Thoracic aorta (tissue), 2 donors: Measurements from ENCODE around the gene CNTLN. TPM values are rescaled to one million over a fixed set of nuclear protein-coding genes. Genes with fewer than 3 reads are reported as not detected.

Experiments
- ATAC-seq: fragments of 150-250 bp; one replicate; pipeline ENCODE4 v1.8.0; 2017; ENCODE audit warnings: low read depth; ENCODE audit not compliant: insufficient number of reproducible peaks, low FRiP score
- DNase-seq: peaks from one replicate; pipeline ENCODE4 v3.0.0-alpha.2; 2020; ENCODE audit warnings: low spot score
- H3K27ac ChIP-seq, 2 donors: fragments of 200-600 bp; sonication (generic); 1 replicate in 1 of 2; 2 replicates in 1 of 2; pipeline ENCODE4 v1.5.1; 2016; ENCODE audit warnings: mild to moderate bottlenecking in 2 of 2, moderate library complexity in 2 of 2
- H3K27me3 ChIP-seq: fragments of 200-600 bp; sonication (generic); replicated peaks from 2 replicates; pipeline ENCODE4 v1.6.0; 2016; ENCODE audit warnings: mild to moderate bottlenecking; ENCODE audit not compliant: insufficient read depth
- H3K36me3 ChIP-seq: fragments of 200-600 bp; sonication (generic); one replicate; pipeline ENCODE4 v1.5.1; 2016
- H3K4me1 ChIP-seq, 2 donors: fragments of 200-600 bp; sonication (generic); 1 replicate in 1 of 2; 2 replicates in 1 of 2; pipeline versions ENCODE4 v1.5.1 to v1.6.0; 2016; ENCODE audit warnings: low read depth in 2 of 2, mild to moderate bottlenecking in 1 of 2; ENCODE audit not compliant: control insufficient read depth in 1 of 2
- H3K4me3 ChIP-seq: fragments of 200-600 bp; sonication (generic); 2 replicates; pipeline ENCODE4 v1.5.1; 2016; ENCODE audit warnings: mild to moderate bottlenecking
- H3K9me3 ChIP-seq: fragments of 200-600 bp; sonication (generic); 2 replicates; pipeline ENCODE4 v1.5.1; 2016
- total RNA-seq, 2 donors: library from RNA; depleted of rRNA; stranded (reverse); fragments of >200 nt; gene quantifications; one replicate each; pipeline versions ENCODE4 v1.1.0 to v1.2.3, GENCODE V29; 2016
- TF ChIP-seq, protein P1 (sequence below): fragments of 200-600 bp; sonication (generic); IDR thresholded peaks from one replicate; pipeline ENCODE4 v1.5.1; 2019; ENCODE audit warnings: antibody characterized with exemption

The CNTLN gene
- total RNA-seq, 2 donors from 2014 or later, result 11.4 to 16.4 TPM

DNA sequence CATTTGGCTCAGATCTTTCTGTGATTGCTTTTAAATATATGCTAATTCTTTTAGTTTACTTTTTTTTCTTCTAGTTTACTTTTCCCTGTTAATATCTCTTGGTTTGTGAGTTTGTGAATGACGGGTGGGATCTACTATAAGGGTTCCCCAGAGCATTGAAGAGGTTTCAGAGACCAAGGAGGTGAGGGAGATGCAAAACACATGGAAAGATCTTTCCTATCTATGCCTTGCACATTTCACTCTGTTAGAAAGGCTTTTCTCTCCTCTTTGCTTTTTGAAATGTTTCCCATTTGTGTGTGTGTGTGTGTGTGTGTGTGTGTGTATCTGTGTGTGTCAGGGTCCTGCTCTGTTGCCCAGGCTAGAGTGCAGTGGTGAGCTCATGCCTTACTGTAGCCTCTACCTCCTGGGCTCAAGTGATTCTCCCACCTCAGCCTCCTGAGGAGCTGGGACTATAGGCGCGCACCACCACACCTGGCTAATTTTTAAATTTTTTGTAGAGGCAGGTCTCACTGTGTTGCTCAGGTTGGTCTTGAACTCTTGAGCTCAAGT lies 50.7 kb downstream of the CNTLN start:
- DNase-seq (no peak), ATAC-seq (no peak)
- no peaks in the 10 kb centered on the region for H3K4me1 ChIP-seq
- no peak overlapping the region for H3K4me3 ChIP-seq
- no peaks in the 10 kb centered on the region for H3K9me3 ChIP-seq
- TF ChIP-seq, protein P1, sequence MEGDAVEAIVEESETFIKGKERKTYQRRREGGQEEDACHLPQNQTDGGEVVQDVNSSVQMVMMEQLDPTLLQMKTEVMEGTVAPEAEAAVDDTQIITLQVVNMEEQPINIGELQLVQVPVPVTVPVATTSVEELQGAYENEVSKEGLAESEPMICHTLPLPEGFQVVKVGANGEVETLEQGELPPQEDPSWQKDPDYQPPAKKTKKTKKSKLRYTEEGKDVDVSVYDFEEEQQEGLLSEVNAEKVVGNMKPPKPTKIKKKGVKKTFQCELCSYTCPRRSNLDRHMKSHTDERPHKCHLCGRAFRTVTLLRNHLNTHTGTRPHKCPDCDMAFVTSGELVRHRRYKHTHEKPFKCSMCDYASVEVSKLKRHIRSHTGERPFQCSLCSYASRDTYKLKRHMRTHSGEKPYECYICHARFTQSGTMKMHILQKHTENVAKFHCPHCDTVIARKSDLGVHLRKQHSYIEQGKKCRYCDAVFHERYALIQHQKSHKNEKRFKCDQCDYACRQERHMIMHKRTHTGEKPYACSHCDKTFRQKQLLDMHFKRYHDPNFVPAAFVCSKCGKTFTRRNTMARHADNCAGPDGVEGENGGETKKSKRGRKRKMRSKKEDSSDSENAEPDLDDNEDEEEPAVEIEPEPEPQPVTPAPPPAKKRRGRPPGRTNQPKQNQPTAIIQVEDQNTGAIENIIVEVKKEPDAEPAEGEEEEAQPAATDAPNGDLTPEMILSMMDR, result no peak
- no peaks in the 10 kb centered on the region for H3K36me3 ChIP-seq
- no peak overlapping the region for H3K27ac ChIP-seq
- H3K27me3 ChIP-seq, result no peaks in the 10 kb centered on the region

DNA sequence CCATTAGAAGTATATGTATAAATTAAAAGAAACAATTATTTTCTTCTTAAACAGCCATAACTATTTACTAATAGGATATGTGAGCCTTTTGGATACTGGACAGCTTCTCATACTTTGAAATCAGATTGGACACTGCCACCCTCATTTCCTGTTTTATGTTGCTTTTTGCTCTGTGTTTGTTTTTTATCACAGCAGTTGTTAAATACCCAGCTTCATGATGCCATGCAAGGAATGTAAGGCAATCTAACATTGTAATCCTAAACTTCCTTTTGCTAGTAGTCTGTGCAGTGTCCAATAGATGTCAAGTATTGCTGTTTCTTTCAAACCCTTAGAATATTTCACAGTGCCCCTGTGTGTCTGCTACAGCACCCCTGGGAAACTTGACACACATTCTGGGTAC lies 56.2 kb downstream of the CNTLN start:
- DNase-seq (no peak), ATAC-seq (no peak)
- H3K36me3 ChIP-seq, result no peaks in the 10 kb centered on the region
- H3K9me3 ChIP-seq, result no peaks in the 10 kb centered on the region
- H3K27ac ChIP-seq, result no peak overlapping the region
- H3K4me1 ChIP-seq, result no peaks in the 10 kb centered on the region
- no peak overlapping the region for H3K4me3 ChIP-seq
- TF ChIP-seq, protein P1, result no peak
- H3K27me3 ChIP-seq, result no peaks in the 10 kb centered on the region

DNA sequence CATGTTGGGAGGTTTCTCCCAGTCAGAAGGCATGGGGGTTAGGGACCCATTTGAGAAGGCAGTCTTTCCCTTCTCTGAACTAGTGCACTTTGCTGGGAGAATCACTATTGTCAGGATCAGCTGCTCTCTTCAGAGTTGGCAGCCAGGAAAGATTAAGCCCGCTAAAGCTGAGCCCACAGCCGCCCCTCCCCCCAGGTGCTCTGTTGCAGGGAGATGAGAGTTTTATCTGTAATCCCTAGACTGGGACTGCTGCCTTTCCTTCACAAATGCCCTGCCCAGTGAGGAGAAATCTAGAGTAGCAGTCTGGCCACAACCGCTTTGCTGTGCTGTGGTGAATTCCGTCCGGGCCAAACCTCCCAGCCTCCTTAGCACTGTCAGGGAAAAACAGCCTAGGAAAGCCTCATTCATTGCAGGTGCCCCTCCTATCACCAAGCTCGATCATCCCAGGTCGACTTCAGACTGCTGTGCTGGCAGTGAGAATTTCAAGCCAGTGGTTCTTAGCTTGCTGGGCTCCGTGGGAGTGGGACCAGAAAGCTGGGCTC lies 69.8 kb downstream of the CNTLN start:
- Histone ChIP-seq H3K27ac (no peak overlapping the region), H3K9me3 (peaks cover 4% of the 10 kb centered on the region), H3K4me1 (no peaks in the 10 kb centered on the region), H3K27me3 (no peaks in the 10 kb centered on the region), H3K36me3 (peaks cover 5% of the 10 kb centered on the region), H3K4me3 (no peak overlapping the region)
- ATAC-seq, result no peak
- no peak for DNase-seq
- TF ChIP-seq, protein P1, result no peak

DNA sequence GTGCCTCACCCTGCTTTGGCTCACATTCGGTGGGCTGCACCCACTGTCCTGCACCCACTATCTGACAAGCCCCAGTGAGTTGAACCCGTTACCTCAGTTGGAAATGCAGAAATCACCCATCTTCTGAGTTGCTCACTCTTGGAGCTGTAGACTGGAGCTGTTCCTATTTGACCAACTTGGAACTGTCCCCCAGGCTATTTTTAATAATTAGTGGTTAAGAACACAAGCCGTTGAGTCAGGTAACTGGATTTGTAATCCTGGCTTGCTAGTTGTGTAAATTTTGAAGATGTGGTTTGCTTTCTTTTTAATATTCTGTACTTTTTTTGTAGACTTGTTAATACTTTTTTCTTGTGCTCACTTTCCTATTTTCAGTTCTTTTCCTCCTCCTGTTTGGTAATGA lies 81.2 kb downstream of the CNTLN start:
- Histone ChIP-seq H3K27ac (no peak overlapping the region), H3K4me1 (peaks cover 0 to 6% of the 10 kb centered on the region in 2 donors), H3K36me3 (no peaks in the 10 kb centered on the region), H3K9me3 (peaks cover 2% of the 10 kb centered on the region), H3K27me3 (no peaks in the 10 kb centered on the region), H3K4me3 (no peak overlapping the region)
- ATAC-seq (no peak), DNase-seq (no peak)
- TF ChIP-seq, protein P1, result no peak

DNA sequence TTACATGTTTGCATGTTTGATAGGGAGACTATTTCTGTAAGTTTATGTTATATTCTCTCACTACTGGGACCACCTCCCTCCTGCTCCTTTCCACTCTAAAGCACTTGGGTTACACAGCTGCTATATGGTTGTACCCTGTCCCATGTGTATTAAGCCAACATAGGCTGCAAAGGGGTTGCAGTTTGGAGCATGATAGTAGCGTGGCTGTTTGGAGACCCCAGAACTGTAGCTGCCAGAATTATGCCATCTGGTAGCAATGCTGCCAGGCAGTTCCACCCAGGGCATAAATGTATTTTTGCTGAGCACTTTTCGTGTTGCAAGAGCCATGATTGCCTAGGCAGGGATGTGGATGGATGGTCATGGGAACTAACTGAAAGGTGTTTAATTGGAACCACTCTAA lies 81.8 kb downstream of the CNTLN start:
- TF ChIP-seq, protein P1, result no peak
- Histone ChIP-seq H3K27ac (no peak overlapping the region), H3K4me3 (no peak overlapping the region), H3K27me3 (no peaks in the 10 kb centered on the region), H3K4me1 (peaks cover 0 to 6% of the 10 kb centered on the region in 2 donors), H3K36me3 (no peaks in the 10 kb centered on the region), H3K9me3 (no peaks in the 10 kb centered on the region)
- ATAC-seq (no peak), DNase-seq (no peak)
